ENCODE measurements around the gene JMJD1C. TPM values are rescaled to one million over a fixed set of nuclear protein-coding genes. Genes with fewer than 3 reads are reported as not detected.

The JMJD1C gene
- total and polyA plus RNA-seq, 8 donors = 25.6 to 56.9 (median 36.7) TPM

- Histone ChIP-seq H3K9me3 (no peaks in the 10 kb centered on the region), H3K4me1 (peaks cover 4 to 16% (median 7%) of the 10 kb centered on the region in 3 donors), H3K36me3 (no peaks in the 10 kb centered on the region), H3K4me3 (peak overlapping the region; percentile 42 to 89 (median 72)), H3K27ac (peak overlapping the region; percentile 75 to 95 (median 88)), H3K27me3 (no peaks in the 10 kb centered on the region)
- intact Hi-C loops (cut with DNase I) = no loop called here
- FAIRE-seq = no peak
- no peak for ATAC-seq
- no peak for DNase-seq
- no peak for TF ChIP-seq CTCF (IDR thresholded peaks at IDR 0.05)
- 36 to 45% methylated on average over 6 of the region's 6 CpGs for WGBS, 2 donors
Measured at GRCh38 chr10:63132651-63133055, 333.1 kb downstream of the JMJD1C start.

- no peak for FAIRE-seq
- WGBS, 2 donors = 69 to 87% methylated on average over 6 of the region's 6 CpGs
- Histone ChIP-seq H3K27me3 (no peaks in the 10 kb centered on the region), H3K9me3 (no peaks in the 10 kb centered on the region), H3K4me3 (no peak overlapping the region), H3K27ac (no peak overlapping the region), H3K36me3 (no peaks in the 10 kb centered on the region), H3K4me1 (peaks cover 0 to 7% (median 5%) of the 10 kb centered on the region in 3 donors)
- TF ChIP-seq CTCF (IDR thresholded peaks at IDR 0.05) = no peak
- no peak for ATAC-seq
- no peak for DNase-seq
- intact Hi-C loops (cut with DNase I) = no loop called here
Measured at GRCh38 chr10:63129888-63130287, 335.9 kb downstream of the JMJD1C start.

GRCh38 chr10:63128443-63128842 is 337.3 kb downstream of the JMJD1C start:
- FAIRE-seq (no peak), DNase-seq (no peak), ATAC-seq (no peak)
- Histone ChIP-seq H3K4me3 (no peak overlapping the region), H3K27ac (no peak overlapping the region), H3K4me1 (no peaks in the 10 kb centered on the region), H3K36me3 (no peaks in the 10 kb centered on the region), H3K9me3 (no peaks in the 10 kb centered on the region), H3K27me3 (no peaks in the 10 kb centered on the region)
- WGBS, 2 donors = 74 to 75% methylated on average over 4 of the region's 4 CpGs
- intact Hi-C loops (cut with DNase I) = no loop called here
- no peak for TF ChIP-seq CTCF (IDR thresholded peaks at IDR 0.05)

- H3K27ac ChIP-seq = no peak overlapping the region
- intact Hi-C loops (cut with DNase I) = no loop called here
- H3K4me1 ChIP-seq = no peaks in the 10 kb centered on the region
- no peak overlapping the region for H3K4me3 ChIP-seq
- H3K27me3 ChIP-seq = no peaks in the 10 kb centered on the region
- DNase-seq = no peak
- no peak for FAIRE-seq
- TF ChIP-seq CTCF (IDR thresholded peaks at IDR 0.05) = no peak
- WGBS, 2 donors = 66% methylated on average over 2 of the region's 2 CpGs
- no peak for ATAC-seq
- H3K9me3 ChIP-seq = no peaks in the 10 kb centered on the region
- no peaks in the 10 kb centered on the region for H3K36me3 ChIP-seq
Measured at GRCh38 chr10:63125459-63125858, 340.3 kb downstream of the JMJD1C start.

- WGBS, 2 donors = 60 to 77% methylated on average over 2 of the region's 2 CpGs
- no peaks in the 10 kb centered on the region for H3K4me1 ChIP-seq
- no peak for ATAC-seq
- no peak overlapping the region for H3K27ac ChIP-seq
- DNase-seq = no peak
- H3K36me3 ChIP-seq = no peaks in the 10 kb centered on the region
- no peaks in the 10 kb centered on the region for H3K9me3 ChIP-seq
- intact Hi-C loops (cut with DNase I) = no loop called here
- no peak overlapping the region for H3K4me3 ChIP-seq
- FAIRE-seq = no peak
- no peaks in the 10 kb centered on the region for H3K27me3 ChIP-seq
- TF ChIP-seq CTCF (IDR thresholded peaks at IDR 0.05) = no peak
Measured at GRCh38 chr10:63123727-63124362, 341.9 kb downstream of the JMJD1C start.

Data from pancreas (tissue), 10 donors.